ENCODE results near the gene FSCB.
"Not testable (repeated sequence)": the region's sequence is repeated elsewhere in the genome, so short reads cannot be mapped to it uniquely, and the experiment has no call there.

FSCB gene

GRCh38 chr14:44507183-44507582 lies at the start of gene FSCB:
Gene FSCB (minus strand): TSS chr14:44507283. CDS start chr14:44506987, 296 bp downstream.
- DNase-seq (ENCODE audit: low read depth): no peak

- DNase-seq (ENCODE audit: low read depth): no peak
Observed at GRCh38 chr14:44531658-44532057, 24.6 kb upstream of the FSCB start.

- DNase-seq (ENCODE audit: low read depth): no peak
Observed at GRCh38 chr14:44530475-44530874, 23.4 kb upstream of the FSCB start.

GRCh38 chr14:44529026-44529425 lies 21.9 kb upstream of the FSCB start:
- DNase-seq (ENCODE audit: low read depth): peak; percentile 87

GRCh38 chr14:44528180-44528579 lies 21.1 kb upstream of the FSCB start:
- no peak for DNase-seq (ENCODE audit: low read depth)

- DNase-seq (ENCODE audit: low read depth): no peak
Observed at GRCh38 chr14:44525237-44525636, 18.2 kb upstream of the FSCB start.

- not testable (repeated sequence) for DNase-seq (ENCODE audit: low read depth)
Observed at GRCh38 chr14:44515668-44516067, 8.6 kb upstream of the FSCB start.

- no peak for DNase-seq (ENCODE audit: low read depth)
Observed at GRCh38 chr14:44508834-44509233, 1.8 kb upstream of the FSCB start.

GRCh38 chr14:44505588-44505987 lies 1.5 kb downstream of the FSCB start:
- DNase-seq (ENCODE audit: low read depth): no peak

GRCh38 chr14:44497148-44497547 lies 9.9 kb downstream of the FSCB start:
- no peak for DNase-seq (ENCODE audit: low read depth)

- no peak for DNase-seq (ENCODE audit: low read depth)
Observed at GRCh38 chr14:44494137-44494536, 12.9 kb downstream of the FSCB start.

GRCh38 chr14:44490966-44491365 lies 16.1 kb downstream of the FSCB start:
- DNase-seq (ENCODE audit: low read depth): no peak

- DNase-seq (ENCODE audit: low read depth): no peak
Observed at GRCh38 chr14:44477953-44478352, 29.1 kb downstream of the FSCB start.

GRCh38 chr14:44468771-44469170 lies 38.3 kb downstream of the FSCB start:
- no peak for DNase-seq (ENCODE audit: low read depth)

- peak; percentile 13 for DNase-seq (ENCODE audit: low read depth)
Observed at GRCh38 chr14:44463356-44464004, 43.6 kb downstream of the FSCB start.

- DNase-seq (ENCODE audit: low read depth): no peak
Observed at GRCh38 chr14:44462381-44462780, 44.7 kb downstream of the FSCB start.

- no peak for DNase-seq (ENCODE audit: low read depth)
Observed at GRCh38 chr14:44461811-44462210, 45.3 kb downstream of the FSCB start.

Data from fibroblast of gingiva (primary cell).